Measurements from ENCODE around the gene XG. TPM values are rescaled to one million over a fixed set of nuclear protein-coding genes. Genes with fewer than 3 reads are reported as not detected.

The XG gene
- total RNA-seq, 1 donor from 2014 or later: not detected

DNA sequence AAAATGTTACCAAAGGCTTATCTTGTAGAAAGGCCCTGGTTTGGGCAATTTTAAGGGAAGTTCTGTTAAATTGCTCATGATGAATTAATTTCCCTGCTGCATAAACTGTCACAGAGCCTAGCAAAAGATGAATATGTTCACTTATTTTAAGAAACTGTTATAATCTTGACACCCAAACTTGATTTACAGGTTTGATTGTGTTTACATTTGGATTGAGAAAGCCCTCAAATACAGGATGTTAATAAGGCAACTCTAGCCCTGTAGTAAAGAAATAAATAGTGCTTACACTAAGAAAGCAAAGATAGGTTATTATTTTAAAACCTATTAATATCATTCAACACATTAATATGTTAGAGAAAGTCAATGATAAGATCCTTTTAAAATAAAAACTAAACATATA is 95.2 kb downstream of the XG start:
- TF ChIP-seq, protein P1, sequence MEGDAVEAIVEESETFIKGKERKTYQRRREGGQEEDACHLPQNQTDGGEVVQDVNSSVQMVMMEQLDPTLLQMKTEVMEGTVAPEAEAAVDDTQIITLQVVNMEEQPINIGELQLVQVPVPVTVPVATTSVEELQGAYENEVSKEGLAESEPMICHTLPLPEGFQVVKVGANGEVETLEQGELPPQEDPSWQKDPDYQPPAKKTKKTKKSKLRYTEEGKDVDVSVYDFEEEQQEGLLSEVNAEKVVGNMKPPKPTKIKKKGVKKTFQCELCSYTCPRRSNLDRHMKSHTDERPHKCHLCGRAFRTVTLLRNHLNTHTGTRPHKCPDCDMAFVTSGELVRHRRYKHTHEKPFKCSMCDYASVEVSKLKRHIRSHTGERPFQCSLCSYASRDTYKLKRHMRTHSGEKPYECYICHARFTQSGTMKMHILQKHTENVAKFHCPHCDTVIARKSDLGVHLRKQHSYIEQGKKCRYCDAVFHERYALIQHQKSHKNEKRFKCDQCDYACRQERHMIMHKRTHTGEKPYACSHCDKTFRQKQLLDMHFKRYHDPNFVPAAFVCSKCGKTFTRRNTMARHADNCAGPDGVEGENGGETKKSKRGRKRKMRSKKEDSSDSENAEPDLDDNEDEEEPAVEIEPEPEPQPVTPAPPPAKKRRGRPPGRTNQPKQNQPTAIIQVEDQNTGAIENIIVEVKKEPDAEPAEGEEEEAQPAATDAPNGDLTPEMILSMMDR (IDR thresholded peaks at IDR 0.05): no peak
- POLR2A ChIA-PET: no interaction called here
- H3K4me1 Mint-ChIP-seq: no peaks in the 10 kb centered on the region
- no peaks in the 10 kb centered on the region for H3K27me3 Mint-ChIP-seq
- no peaks in the 10 kb centered on the region for H3K9me3 Mint-ChIP-seq
- CTCF ChIA-PET: no interaction called here
- no peak overlapping the region for H3K4me3 Mint-ChIP-seq
- H3K27ac Mint-ChIP-seq: no peak overlapping the region
- DNase-seq (no peak), ATAC-seq (ENCODE audit: low read depth) (no peak)
- H3K36me3 Mint-ChIP-seq (ENCODE audit: low read depth): no peaks in the 10 kb centered on the region
- intact Hi-C loops (cut with micrococcal nuclease): no loop called here

DNA sequence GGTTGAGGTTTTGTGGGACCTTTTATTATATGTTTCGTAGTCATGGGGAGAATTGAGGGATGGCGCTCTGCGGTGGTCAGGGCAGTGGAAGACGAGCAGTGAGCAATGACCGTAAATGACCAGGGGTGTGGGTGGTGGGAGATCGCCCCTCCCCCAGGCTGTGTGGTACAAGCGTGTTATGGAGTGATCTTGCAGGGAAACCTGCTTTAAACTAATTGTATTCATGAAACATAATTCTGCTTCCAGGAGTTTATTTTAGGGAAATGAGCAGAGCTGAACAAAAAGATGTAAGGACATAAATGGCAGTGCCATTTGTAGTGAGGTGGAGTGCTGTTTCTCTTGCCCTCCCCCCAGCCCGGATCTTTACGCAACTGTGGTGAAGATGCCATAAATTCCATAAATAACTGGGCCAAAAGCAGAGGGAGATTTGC is 97.0 kb downstream of the XG start:
- ATAC-seq (ENCODE audit: low read depth): no peak

DNA sequence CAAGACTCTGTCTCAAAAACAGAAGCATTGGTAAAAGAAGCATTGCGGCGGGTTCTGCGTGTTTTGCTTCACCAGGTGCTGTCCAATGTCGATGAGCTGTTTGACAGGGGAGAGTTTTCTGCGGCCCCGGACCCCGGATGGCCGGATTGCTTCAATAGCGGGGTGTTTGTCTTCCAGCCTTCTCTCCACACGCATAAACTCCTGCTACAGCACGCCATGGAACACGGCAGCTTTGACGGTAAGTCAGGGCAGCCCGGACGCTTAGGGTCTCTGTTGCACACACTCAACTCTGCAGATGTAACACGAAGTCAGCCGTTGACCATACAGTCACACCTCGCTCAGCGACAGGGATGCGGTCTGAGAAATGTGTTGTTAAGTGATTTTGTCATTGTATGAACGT is 103.1 kb downstream of the XG start:
- H3K27me3 Mint-ChIP-seq: no peaks in the 10 kb centered on the region
- intact Hi-C loops (cut with micrococcal nuclease): no loop called here
- H3K36me3 Mint-ChIP-seq (ENCODE audit: low read depth): no peaks in the 10 kb centered on the region
- ChIA-PET CTCF (no interaction called here), POLR2A (no interaction called here)
- no peak overlapping the region for H3K4me3 Mint-ChIP-seq
- no peaks in the 10 kb centered on the region for H3K4me1 Mint-ChIP-seq
- H3K9me3 Mint-ChIP-seq: no peaks in the 10 kb centered on the region
- TF ChIP-seq, protein P1 (IDR thresholded peaks at IDR 0.05): no peak
- ATAC-seq (ENCODE audit: low read depth): no peak
- DNase-seq: no peak
- H3K27ac Mint-ChIP-seq: no peak overlapping the region

More for the DNA sequence above, 97.0 kb downstream of the XG start:
- POLR2A ChIA-PET: no interaction called here
- no peaks in the 10 kb centered on the region for H3K4me1 Mint-ChIP-seq
- H3K4me3 Mint-ChIP-seq: no peak overlapping the region
- TF ChIP-seq, protein P1 (IDR thresholded peaks at IDR 0.05): no peak
- H3K27me3 Mint-ChIP-seq: no peaks in the 10 kb centered on the region
- CTCF ChIA-PET: no interaction called here
- no peak overlapping the region for H3K27ac Mint-ChIP-seq
- H3K36me3 Mint-ChIP-seq (ENCODE audit: low read depth): no peaks in the 10 kb centered on the region
- intact Hi-C loops (cut with micrococcal nuclease): no loop called here
- H3K9me3 Mint-ChIP-seq: no peaks in the 10 kb centered on the region
- DNase-seq: no peak

DNA sequence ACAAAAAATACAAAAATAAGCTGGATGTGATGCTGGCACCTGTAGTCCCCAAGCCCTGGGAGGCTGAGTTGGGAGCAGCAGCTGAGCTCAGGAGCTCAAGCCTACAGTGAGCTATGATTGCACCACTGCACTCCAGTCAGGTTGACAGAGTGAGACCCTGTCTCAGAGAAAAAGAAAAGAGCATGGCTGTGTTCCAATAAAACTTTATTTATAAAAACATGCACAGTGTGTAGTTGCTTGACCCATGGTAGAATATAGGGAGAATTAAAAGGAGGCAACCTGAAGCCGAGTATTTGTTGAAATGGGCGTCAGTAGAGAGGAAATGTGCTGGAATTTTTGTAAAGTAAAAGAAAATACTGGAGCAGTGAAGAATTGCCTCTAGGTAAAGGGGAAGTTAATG is 103.9 kb downstream of the XG start:
- ATAC-seq (ENCODE audit: low read depth) (no peak), DNase-seq (no peak)
- Mint-ChIP-seq H3K9me3 (no peaks in the 10 kb centered on the region), H3K4me3 (no peak overlapping the region), H3K4me1 (no peaks in the 10 kb centered on the region), H3K36me3 (ENCODE audit: low read depth) (no peaks in the 10 kb centered on the region), H3K27me3 (no peaks in the 10 kb centered on the region), H3K27ac (no peak overlapping the region)
- ChIA-PET CTCF (no interaction called here), POLR2A (no interaction called here)
- intact Hi-C loops (cut with micrococcal nuclease): no loop called here
- TF ChIP-seq, protein P1 (IDR thresholded peaks at IDR 0.05): no peak

DNA sequence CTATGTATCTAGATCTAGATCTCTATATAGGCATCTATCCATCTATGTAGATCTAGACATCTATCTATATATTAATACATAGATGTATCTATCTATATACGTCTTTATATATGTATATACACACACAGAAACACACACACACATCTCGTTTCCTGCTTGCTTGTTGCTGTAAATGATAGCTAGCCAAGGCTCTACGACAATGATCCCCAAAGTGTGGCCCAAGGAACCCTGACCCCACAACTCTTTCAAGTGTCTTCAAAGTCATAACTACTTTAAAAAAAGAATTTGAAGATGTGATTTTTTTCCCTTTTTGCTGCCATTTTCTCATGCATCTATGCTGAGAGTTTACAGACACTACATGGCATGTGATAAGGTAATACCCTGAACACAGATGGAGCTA is 105.7 kb downstream of the XG start:
- ChIA-PET POLR2A (no interaction called here), CTCF (no interaction called here)
- Mint-ChIP-seq H3K4me1 (no peaks in the 10 kb centered on the region), H3K4me3 (no peak overlapping the region), H3K27me3 (no peaks in the 10 kb centered on the region), H3K9me3 (no peaks in the 10 kb centered on the region), H3K36me3 (ENCODE audit: low read depth) (no peaks in the 10 kb centered on the region), H3K27ac (no peak overlapping the region)
- DNase-seq: no peak
- intact Hi-C loops (cut with micrococcal nuclease): no loop called here
- TF ChIP-seq, protein P1 (IDR thresholded peaks at IDR 0.05): no peak
- ATAC-seq (ENCODE audit: low read depth): no peak

Measured in activated B cell treated with CpG ODN at 0.5 μM for 24 hours (primary cell).